SK-N-MC (cell line): ENCODE data around the gene HS3ST4.

Source experiments
- EZH2 ChIP-seq: fragments of 200-600 bp; sonication (generic); IDR thresholded peaks from one replicate; pipeline ENCODE4 v1.6.1; 2017; ENCODE audit warnings: antibody characterized with exemption
- POLR2AphosphoS5 ChIP-seq: IDR thresholded peaks from 2 replicates; pipeline ENCODE4 v1.6.1; 2012; ENCODE audit warnings: mild to moderate bottlenecking, low read depth, low read length, borderline replicate concordance

DNA sequence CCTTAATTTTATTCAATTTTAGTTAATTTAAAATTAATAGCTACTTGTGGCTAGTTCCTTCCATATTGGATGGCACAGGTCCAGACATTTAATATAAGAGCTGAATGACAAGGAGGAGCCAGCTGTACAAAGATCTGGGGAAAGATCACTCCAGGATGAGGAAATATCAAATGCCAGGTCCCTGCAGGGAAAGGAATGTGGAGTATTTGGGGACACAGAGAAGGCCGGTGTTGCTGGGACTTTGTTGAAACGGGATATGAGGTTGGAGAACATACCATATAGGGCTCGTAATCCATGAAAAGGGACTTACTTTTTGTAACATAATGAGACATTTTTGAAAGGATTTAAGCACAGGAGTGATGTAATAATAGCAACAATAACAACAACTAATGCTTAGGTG lies 426.8 kb downstream of the HS3ST4 start:
- TF ChIP-seq POLR2AphosphoS5, result no peak
- TF ChIP-seq EZH2, result no peak
